Large intestine (tissue), 12 donors: ENCODE data around the gene DEPDC4. TPM values are rescaled to one million over a fixed set of nuclear protein-coding genes. Genes with fewer than 3 reads are reported as not detected.
A peak's percentile ranks its signal among the peaks of the same experiment; 100 is the strongest.
"Not testable (repeated sequence)": the region's sequence is repeated elsewhere in the genome, so short reads cannot be mapped to it uniquely, and the experiment has no call there.

ENCODE experiments used
- DNase-seq, 2 donors: peaks; one replicate each; pipeline versions ENCODE4 v3.0.0 to v3.0.0-alpha.2; 2013
- H3K27ac ChIP-seq: one replicate; pipeline ENCODE4 v1.5.1; 2013; ENCODE audit warnings: low read length
- H3K27me3 ChIP-seq: 2 replicates; pipeline ENCODE4 v1.6.1; 2013; ENCODE audit warnings: low read length; ENCODE audit not compliant: control insufficient read depth, insufficient read depth
- H3K36me3 ChIP-seq: 2 replicates; pipeline ENCODE4 v1.6.1; 2013; ENCODE audit warnings: low read length; ENCODE audit not compliant: control insufficient read depth, insufficient read depth
- H3K4me1 ChIP-seq: one replicate; pipeline ENCODE4 v1.6.1; 2013; ENCODE audit warnings: low read length; ENCODE audit not compliant: control insufficient read depth, insufficient read depth
- H3K4me3 ChIP-seq: one replicate; pipeline ENCODE4 v1.5.1; 2013; ENCODE audit warnings: low read length
- H3K9me3 ChIP-seq: one replicate; pipeline ENCODE4 v1.6.1; 2013; ENCODE audit warnings: mild to moderate bottlenecking, low read depth, low read length, moderate library complexity; ENCODE audit not compliant: control insufficient read depth
- WGBS: methylation state at CpG from one replicate; pipeline ENCODE4 v1.1.5; 2013; ENCODE audit warnings: low lambda C conversion rate; ENCODE audit not compliant: insufficient coverage; 5-methylcytosine and 5-hydroxymethylcytosine counted together
- long read RNA-seq, 11 donors: transcript quantifications; one replicate each; lab custom pipeline, GENCODE V29; 2026
- polyA plus RNA-seq: library from polyadenylated mRNA; unstranded; fragments of 120-200 nt; gene quantifications from one replicate; pipeline ENCODE4 v1.2.1, GENCODE V29; 2013

DEPDC4 gene
- 5.5 TPM for polyA plus RNA-seq
- long read RNA-seq, donor 1: 0 reads
- long read RNA-seq, donor 2, partial matches to known transcripts: 0 of 1 reads
- long read RNA-seq, donor 2, other reads (novel, unspliced or antisense): 0 of 1 reads
- long read RNA-seq, donor 3: 0 reads
- long read RNA-seq, donor 4: 0 reads
- long read RNA-seq, donor 5: 0 reads
- long read RNA-seq, donor 6, partial matches to known transcripts: 135 of 229 reads
- long read RNA-seq, donor 6, other reads (novel, unspliced or antisense): 93 of 229 reads
- long read RNA-seq, donor 7: 0 reads
- long read RNA-seq, donor 8, partial matches to known transcripts: 83 of 83 reads
- long read RNA-seq, donor 8, other reads (novel, unspliced or antisense): 0 of 83 reads
- long read RNA-seq, donor 9: 0 reads
- long read RNA-seq, donor 10, partial matches to known transcripts: 0 of 1 reads
- long read RNA-seq, donor 10, other reads (novel, unspliced or antisense): 0 of 1 reads
- long read RNA-seq, donor 11, partial matches to known transcripts: 0 of 7 reads
- long read RNA-seq, donor 11, other reads (novel, unspliced or antisense): 7 of 7 reads

DNA sequence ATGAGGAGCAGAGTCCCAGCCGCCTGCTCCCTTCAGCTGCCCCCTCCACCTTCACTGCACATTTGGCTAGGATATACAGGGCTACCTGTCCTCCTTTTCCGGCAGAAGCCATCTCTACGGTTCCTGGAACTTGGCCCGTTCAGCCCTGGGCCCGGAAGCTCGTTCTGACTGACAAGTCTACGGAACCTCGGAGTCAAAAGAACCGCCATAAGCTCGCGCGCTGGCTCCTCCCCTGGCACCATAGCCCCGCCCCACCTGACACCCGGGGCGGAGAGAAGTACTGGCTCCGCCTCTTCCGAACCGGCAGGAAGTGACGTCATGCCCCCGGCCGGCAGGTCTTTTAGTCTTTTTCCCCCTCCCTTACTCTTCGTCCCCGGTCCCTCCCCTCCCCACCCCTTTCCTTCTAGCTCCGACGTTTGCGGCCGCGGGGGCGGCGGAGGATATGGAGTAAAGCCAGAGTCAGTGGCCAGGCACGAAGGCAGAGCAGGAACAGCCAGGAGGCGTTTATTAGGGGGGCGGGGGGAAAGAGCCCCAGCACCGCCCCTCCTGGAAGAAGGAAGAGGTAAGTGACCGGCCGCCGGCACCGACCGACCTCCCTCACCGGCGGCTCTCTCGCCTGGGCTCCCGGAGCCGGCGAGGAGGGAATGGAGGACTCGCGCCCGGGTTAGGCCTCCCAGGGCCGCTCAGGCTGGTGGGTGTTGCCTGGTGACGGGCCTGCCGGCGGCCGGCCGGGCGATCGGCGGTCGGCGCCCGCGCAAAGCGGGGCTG, at the start of gene DEPDC4, which contains the start of gene SCYL2:
Gene DEPDC4, minus strand, starts transcription at position 245 of the 768 bp plus-strand sequence. Its CDS starts 3 bp downstream, at position 242.
Gene SCYL2, plus strand, starts transcription at position 343 of the 768 bp plus-strand sequence. CDS start 15,794 bp downstream, outside the sequence.
- H3K27ac ChIP-seq: peak within 1 kb of the TSS; percentile 91
- H3K36me3 ChIP-seq: no peaks in the 10 kb centered on the region
- H3K4me3 ChIP-seq: peak within 1 kb of the TSS; percentile 88
- H3K27me3 ChIP-seq: no peaks in the 10 kb centered on the region
- H3K9me3 ChIP-seq: no peaks in the 10 kb centered on the region
- no CpG with 5 or more reads among the region's 62 CpGs for WGBS
- peak; percentile 97 for DNase-seq
- no peaks in the 10 kb centered on the region for H3K4me1 ChIP-seq

GRCh38 chr12:100311317-100311716, 44.4 kb upstream of the DEPDC4 start:
- Histone ChIP-seq H3K4me1 (no peaks in the 10 kb centered on the region), H3K9me3 (no peaks in the 10 kb centered on the region), H3K27me3 (no peaks in the 10 kb centered on the region), H3K27ac (no peak overlapping the region), H3K4me3 (no peak overlapping the region), H3K36me3 (peaks cover 31% of the 10 kb centered on the region)
- no CpG with 5 or more reads among the region's 1 CpG for WGBS
- no peak for DNase-seq

DNA sequence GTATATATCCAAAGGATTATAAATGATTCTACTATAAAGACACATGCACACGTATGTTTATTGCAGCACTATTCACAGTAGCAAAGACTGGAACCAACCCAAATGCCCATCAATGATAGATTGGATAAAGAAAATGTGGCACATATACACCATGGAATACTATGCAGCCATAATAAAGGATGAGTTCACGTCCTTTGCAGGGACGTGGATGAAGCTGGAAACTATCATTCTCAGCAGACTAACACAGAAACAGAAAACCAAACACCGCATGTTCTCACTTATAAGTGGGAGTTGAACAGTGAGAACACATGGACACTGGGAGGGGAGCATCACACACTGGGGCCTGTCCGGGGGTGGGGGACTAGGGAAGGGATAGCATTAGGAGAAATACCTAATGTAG, 41.3 kb upstream of the DEPDC4 start:
- peaks cover 29% of the 10 kb centered on the region for H3K36me3 ChIP-seq

GRCh38 chr12:100304334-100304733, 37.5 kb upstream of the DEPDC4 start:
- peaks cover 35% of the 10 kb centered on the region for H3K36me3 ChIP-seq
- H3K9me3 ChIP-seq, H3K27ac ChIP-seq, H3K27me3 ChIP-seq, DNase-seq, H3K4me3 ChIP-seq, H3K4me1 ChIP-seq: not testable (repeated sequence)
- WGBS: no CpG with 5 or more reads among the region's 7 CpGs

More for the DNA sequence above, 41.3 kb upstream of the DEPDC4 start:
- not testable (repeated sequence) for H3K27ac ChIP-seq, H3K27me3 ChIP-seq, DNase-seq, H3K4me3 ChIP-seq, H3K4me1 ChIP-seq, H3K9me3 ChIP-seq
- no CpG with 5 or more reads among the region's 5 CpGs for WGBS

DNA sequence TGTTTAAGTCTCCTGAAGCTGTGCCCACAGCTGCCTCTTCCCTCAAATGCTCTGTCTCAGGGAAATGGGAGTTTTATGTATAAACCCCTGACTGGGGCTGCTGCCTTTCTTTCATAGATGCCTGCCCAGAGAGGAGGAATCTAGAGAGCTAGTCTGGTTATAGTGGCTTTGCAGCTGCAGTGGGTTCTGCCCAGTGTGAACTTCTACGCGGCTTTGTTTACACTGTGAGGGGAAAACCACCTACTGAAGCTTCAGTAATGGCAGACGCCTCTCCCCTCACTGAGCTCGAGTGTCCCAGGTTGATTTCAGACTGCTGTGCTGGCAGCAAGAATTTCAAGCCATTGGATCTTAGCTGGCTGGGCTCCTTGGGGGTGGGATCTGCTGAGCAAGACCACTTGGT, 37.0 kb upstream of the DEPDC4 start:
- H3K4me3 ChIP-seq: no peak overlapping the region
- DNase-seq: no peak
- peaks cover 35% of the 10 kb centered on the region for H3K36me3 ChIP-seq
- H3K4me1 ChIP-seq: no peaks in the 10 kb centered on the region
- H3K27ac ChIP-seq: no peak overlapping the region
- no peaks in the 10 kb centered on the region for H3K27me3 ChIP-seq
- no peaks in the 10 kb centered on the region for H3K9me3 ChIP-seq
- WGBS: no CpG with 5 or more reads among the region's 4 CpGs

DNA sequence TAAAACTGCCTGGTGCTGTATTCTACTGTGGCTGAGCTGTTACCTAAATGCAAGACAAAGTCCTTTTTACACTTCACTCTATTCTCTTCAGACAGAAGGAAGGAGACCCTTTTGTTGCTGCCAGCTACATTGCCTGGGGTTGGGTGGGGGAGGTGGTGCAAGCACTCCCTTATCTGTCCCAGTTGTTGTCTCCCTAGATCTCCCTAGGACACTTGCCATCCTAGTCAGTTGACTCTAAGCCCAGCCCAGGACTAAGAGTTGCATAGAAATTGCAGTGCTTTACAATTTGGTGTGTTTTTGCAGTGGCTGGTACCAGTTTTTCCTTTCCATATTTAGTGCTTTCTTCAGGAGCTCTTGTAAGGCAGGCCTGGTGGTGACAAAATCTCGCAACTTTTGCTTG, 35.2 kb upstream of the DEPDC4 start:
- no peak overlapping the region for H3K27ac ChIP-seq
- H3K36me3 ChIP-seq: peaks cover 41% of the 10 kb centered on the region
- no peak overlapping the region for H3K4me3 ChIP-seq
- no CpG with 5 or more reads among the region's 1 CpG for WGBS
- H3K27me3 ChIP-seq: no peaks in the 10 kb centered on the region
- H3K4me1 ChIP-seq: no peaks in the 10 kb centered on the region
- no peaks in the 10 kb centered on the region for H3K9me3 ChIP-seq
- DNase-seq: no peak

DNA sequence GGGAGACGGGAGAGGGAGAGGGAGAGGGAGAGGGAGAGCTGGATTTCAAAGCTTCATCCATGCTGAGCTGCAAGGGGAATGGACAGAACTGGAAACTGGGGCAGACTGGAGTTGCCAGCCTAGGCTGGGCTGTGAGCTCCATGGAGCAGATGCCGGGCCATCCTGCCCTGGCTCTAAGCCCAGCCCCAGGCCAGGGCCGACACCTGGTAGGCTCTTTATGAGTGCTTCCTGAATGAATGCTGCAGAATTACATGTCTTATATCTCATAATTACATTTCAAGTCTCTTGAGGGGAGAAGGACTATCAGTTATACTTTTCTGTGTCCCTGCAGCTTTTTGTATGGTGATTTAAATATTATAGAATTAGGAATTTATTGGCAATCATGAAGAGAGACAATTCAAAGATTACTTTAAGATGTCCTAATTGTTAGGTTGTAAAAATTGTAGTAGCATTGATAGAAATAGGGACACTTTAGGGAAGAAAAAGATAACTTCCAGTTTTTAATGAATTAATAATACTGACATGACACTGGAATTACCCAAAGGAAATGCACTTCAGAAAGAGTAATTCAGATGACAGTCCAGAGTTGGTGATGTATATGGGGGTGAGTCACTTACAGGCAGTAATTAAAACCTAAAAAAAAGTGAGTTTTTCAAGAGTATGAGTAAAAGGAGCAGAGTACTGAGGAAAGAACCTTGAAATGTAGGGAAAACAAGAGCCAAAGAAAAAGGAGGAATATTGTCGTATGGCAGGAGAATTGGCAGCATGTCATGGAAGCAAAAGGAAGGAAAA, 29.1 kb upstream of the DEPDC4 start:
- WGBS: 100% methylated on average over 1 of the region's 4 CpGs
- DNase-seq: no peak
- H3K4me3 ChIP-seq: no peak overlapping the region
- no peak overlapping the region for H3K27ac ChIP-seq
- no peaks in the 10 kb centered on the region for H3K4me1 ChIP-seq
- peaks cover 26% of the 10 kb centered on the region for H3K36me3 ChIP-seq
- H3K9me3 ChIP-seq: no peaks in the 10 kb centered on the region
- H3K27me3 ChIP-seq: no peaks in the 10 kb centered on the region

DNA sequence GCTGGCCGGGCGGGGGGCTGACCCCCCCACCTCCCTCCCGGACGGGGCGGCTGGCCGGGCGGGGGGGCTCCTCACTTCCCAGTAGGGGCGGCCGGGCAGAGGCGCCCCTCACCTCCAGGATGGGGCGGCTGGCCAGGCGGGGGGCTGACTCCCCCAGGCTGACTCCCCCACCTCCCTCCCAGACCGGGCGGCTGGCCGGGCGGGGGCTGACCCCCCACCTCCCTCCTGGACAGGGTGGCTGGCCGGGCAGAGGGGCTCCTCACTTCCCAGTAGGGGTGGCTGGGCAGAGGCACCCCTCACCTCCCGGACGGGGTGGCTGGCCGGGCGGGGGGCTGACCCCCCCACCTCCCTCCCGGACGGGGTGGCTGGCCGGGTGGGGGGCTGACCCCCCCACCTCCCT, 27.5 kb upstream of the DEPDC4 start:
- not testable (repeated sequence) for H3K4me1 ChIP-seq, H3K27me3 ChIP-seq, DNase-seq, H3K27ac ChIP-seq, H3K9me3 ChIP-seq, H3K4me3 ChIP-seq
- H3K36me3 ChIP-seq: peaks cover 22% of the 10 kb centered on the region
- no CpG with 5 or more reads among the region's 24 CpGs for WGBS

DNA sequence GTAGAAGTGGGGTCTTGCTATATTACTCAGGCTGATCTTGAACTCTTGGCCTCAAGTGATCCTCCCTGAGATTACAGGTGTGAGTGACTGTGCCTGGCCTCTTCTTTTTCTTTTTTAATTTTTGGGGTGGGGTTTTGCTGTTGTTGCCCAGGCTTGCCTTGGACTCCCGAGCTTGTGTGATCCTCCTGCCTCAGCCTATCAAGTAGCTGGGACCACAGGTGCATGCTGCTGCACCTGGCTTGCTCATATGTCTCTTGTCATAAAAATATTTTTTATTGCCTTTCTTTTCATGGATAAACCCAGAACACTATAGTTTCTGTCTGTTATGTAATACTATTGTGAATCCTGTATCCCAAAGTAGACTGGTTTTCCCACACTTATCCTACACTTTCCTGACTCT, 26.1 kb upstream of the DEPDC4 start:
- no peaks in the 10 kb centered on the region for H3K9me3 ChIP-seq
- no peak overlapping the region for H3K4me3 ChIP-seq
- H3K4me1 ChIP-seq: no peaks in the 10 kb centered on the region
- no peak overlapping the region for H3K27ac ChIP-seq
- DNase-seq: no peak
- no CpG with 5 or more reads among the region's 1 CpG for WGBS
- peaks cover 16% of the 10 kb centered on the region for H3K36me3 ChIP-seq
- no peaks in the 10 kb centered on the region for H3K27me3 ChIP-seq

GRCh38 chr12:100290016-100290415, 23.1 kb upstream of the DEPDC4 start:
- H3K4me1 ChIP-seq: no peaks in the 10 kb centered on the region

More at GRCh38 chr12:100290016-100290415, 23.1 kb upstream of the DEPDC4 start:
- Histone ChIP-seq H3K9me3 (no peaks in the 10 kb centered on the region), H3K27me3 (no peaks in the 10 kb centered on the region), H3K27ac (no peak overlapping the region), H3K4me3 (no peak overlapping the region), H3K36me3 (peaks cover 18% of the 10 kb centered on the region)
- 80% methylated on average over 1 of the region's 3 CpGs for WGBS
- DNase-seq: no peak
